HEK293 (cell line): Measurements from ENCODE around the gene MACROH2A1.

Experiments used
- BCL11B ChIP-seq: fragments of 450-650 bp; formaldehyde crosslinking; IDR thresholded peaks from 2 replicates; pipeline ENCODE4 v1.5.1; 2016; ENCODE audit warnings: low read depth, missing biosample characterization, missing genetic modification characterization
- HIC1 ChIP-seq: fragments of 450-650 bp; formaldehyde crosslinking; IDR thresholded peaks from 2 replicates; pipeline ENCODE4 v1.5.1; 2016; ENCODE audit warnings: missing biosample characterization, missing genetic modification characterization
- HOXD13 ChIP-seq: sonication (generic); formaldehyde crosslinking; IDR thresholded peaks from 2 replicates; pipeline ENCODE4 v1.8.0; 2022; ENCODE audit warnings: missing genetic modification reagents, borderline replicate concordance
- KLF10 ChIP-seq: fragments of 450-650 bp; IDR thresholded peaks from 2 replicates; pipeline ENCODE4 v1.5.1; 2018; ENCODE audit warnings: missing biosample characterization, mild to moderate bottlenecking, missing genetic modification characterization
- KLF9 ChIP-seq: fragments of 450-650 bp; formaldehyde crosslinking; IDR thresholded peaks from 2 replicates; pipeline ENCODE4 v1.5.1; 2016; ENCODE audit warnings: missing biosample characterization, missing genetic modification characterization, low read depth
- MYNN ChIP-seq: fragments of 450-650 bp; formaldehyde crosslinking; IDR thresholded peaks from 2 replicates; pipeline ENCODE4 v1.5.1; 2016; ENCODE audit warnings: missing biosample characterization, missing genetic modification characterization, borderline replicate concordance
- PRDM1 ChIP-seq: fragments of 450-650 bp; formaldehyde crosslinking; IDR thresholded peaks from 2 replicates; pipeline ENCODE4; 2016; ENCODE audit warnings: missing biosample characterization, missing genetic modification characterization
- PRDM10 ChIP-seq: fragments of 450-650 bp; formaldehyde crosslinking; IDR thresholded peaks from 2 replicates; pipeline ENCODE4 v1.5.1; 2016; ENCODE audit warnings: missing biosample characterization, missing genetic modification characterization
- REPIN1 ChIP-seq: fragments of 450-650 bp; formaldehyde crosslinking; IDR thresholded peaks from 2 replicates; pipeline ENCODE4 v1.5.1; 2017; ENCODE audit warnings: missing biosample characterization, missing genetic modification characterization, low read depth
- SALL2 ChIP-seq: fragments of 450-650 bp; formaldehyde crosslinking; IDR thresholded peaks from 2 replicates; pipeline ENCODE4 v1.5.0; 2017; ENCODE audit warnings: missing biosample characterization, mild to moderate bottlenecking, missing genetic modification characterization, borderline replicate concordance
- SP7 ChIP-seq: fragments of 450-650 bp; formaldehyde crosslinking; IDR thresholded peaks from 2 replicates; pipeline ENCODE4 v1.5.1; 2016; ENCODE audit warnings: missing biosample characterization, missing genetic modification characterization
- ZBTB7A ChIP-seq: fragments of 450-650 bp; formaldehyde crosslinking; IDR thresholded peaks from 2 replicates; pipeline ENCODE4 v1.5.1; 2016; ENCODE audit warnings: low read depth, missing biosample characterization, missing genetic modification characterization
- ZNF10 ChIP-seq: fragments of 450-650 bp; formaldehyde crosslinking; IDR thresholded peaks from 2 replicates; pipeline ENCODE4 v1.5.1; 2017; ENCODE audit warnings: missing biosample characterization, missing genetic modification characterization
- ZNF132 ChIP-seq: fragments of 450-650 bp; formaldehyde crosslinking; IDR thresholded peaks from 2 replicates; pipeline ENCODE4 v1.5.1; 2017; ENCODE audit warnings: missing biosample characterization, missing genetic modification characterization, borderline replicate concordance
- ZNF175 ChIP-seq: fragments of 450-650 bp; formaldehyde crosslinking; IDR thresholded peaks from 2 replicates; pipeline ENCODE4 v1.5.1; 2016; ENCODE audit warnings: missing biosample characterization, missing genetic modification characterization
- ZNF18 ChIP-seq: fragments of 450-650 bp; formaldehyde crosslinking; IDR thresholded peaks from 2 replicates; pipeline ENCODE4 v1.5.1; 2016; ENCODE audit warnings: missing biosample characterization, missing genetic modification characterization
- ZNF214 ChIP-seq: fragments of 450-650 bp; formaldehyde crosslinking; IDR thresholded peaks from 2 replicates; pipeline ENCODE4 v1.5.1; 2017; ENCODE audit warnings: missing biosample characterization, mild to moderate bottlenecking, missing genetic modification characterization, borderline replicate concordance
- ZNF221 ChIP-seq: fragments of 450-650 bp; formaldehyde crosslinking; IDR thresholded peaks from 2 replicates; pipeline ENCODE4 v1.5.1; 2017; ENCODE audit warnings: missing biosample characterization, missing genetic modification characterization, borderline replicate concordance
- ZNF223 ChIP-seq: fragments of 450-650 bp; formaldehyde crosslinking; IDR thresholded peaks from 2 replicates; pipeline ENCODE4 v1.5.1; 2016; ENCODE audit warnings: missing biosample characterization, missing genetic modification characterization
- ZNF280C ChIP-seq: fragments of 450-650 bp; formaldehyde crosslinking; IDR thresholded peaks from 2 replicates; pipeline ENCODE4 v1.5.1; 2016; ENCODE audit warnings: missing biosample characterization, missing genetic modification characterization
- ZNF302 ChIP-seq: fragments of 450-650 bp; formaldehyde crosslinking; IDR thresholded peaks from 2 replicates; pipeline ENCODE4 v1.5.1; 2016; ENCODE audit warnings: missing biosample characterization, missing genetic modification characterization, low read depth
- ZNF335 ChIP-seq: fragments of 450-650 bp; formaldehyde crosslinking; conservative IDR thresholded peaks from 2 replicates; pipeline ENCODE4 v1.5.1; 2016; ENCODE audit warnings: missing biosample characterization, missing genetic modification characterization
- ZNF510 ChIP-seq: fragments of 450-650 bp; formaldehyde crosslinking; IDR thresholded peaks from 2 replicates; pipeline ENCODE4 v1.5.1; 2018; ENCODE audit warnings: mild to moderate bottlenecking, missing genetic modification characterization, missing biosample characterization; ENCODE audit not compliant: insufficient replicate concordance
- ZNF580 ChIP-seq: fragments of 450-650 bp; formaldehyde crosslinking; IDR thresholded peaks from 2 replicates; pipeline ENCODE4 v1.5.1; 2016; ENCODE audit warnings: missing biosample characterization, missing genetic modification characterization
- ZNF645 ChIP-seq: fragments of 450-650 bp; formaldehyde crosslinking; IDR thresholded peaks from 2 replicates; pipeline ENCODE4; 2016; ENCODE audit warnings: missing biosample characterization, missing genetic modification characterization
- ZNF664 ChIP-seq: fragments of 450-650 bp; formaldehyde crosslinking; IDR thresholded peaks from 2 replicates; pipeline ENCODE4 v1.5.1; 2016; ENCODE audit warnings: missing biosample characterization, missing genetic modification characterization
- ZNF76 ChIP-seq: fragments of 450-650 bp; formaldehyde crosslinking; IDR thresholded peaks from 2 replicates; pipeline ENCODE4; 2016; ENCODE audit warnings: low read depth, missing biosample characterization, missing genetic modification characterization, borderline replicate concordance
- ZSCAN16 ChIP-seq: fragments of 450-650 bp; formaldehyde crosslinking; IDR thresholded peaks from 2 replicates; pipeline ENCODE4 v1.5.1; 2016; ENCODE audit warnings: missing biosample characterization, missing genetic modification characterization

MACROH2A1 gene

GRCh38 chr5:135398855-135399793, at the start of gene MACROH2A1 (continued):
- TF ChIP-seq ZNF280C (tag by site-specific recombination) = no peak
- TF ChIP-seq HOXD13 (CRISPR knock-in tag) = no peak
- TF ChIP-seq ZNF223 = no peak
- TF ChIP-seq ZNF664 (tag by site-specific recombination) = no peak
- TF ChIP-seq REPIN1 = no peak
- TF ChIP-seq ZNF221 (tag by site-specific recombination) = no peak
- peak; percentile 37; the same call in 1 of the 2 replicates for TF ChIP-seq SP7 (tag by site-specific recombination)
- TF ChIP-seq PRDM10 = no peak
- 0 out of 2 replicates have a peak, but pooled peaks have one; percentile 23 for TF ChIP-seq KLF9 (tag by site-specific recombination)
- TF ChIP-seq ZNF580 = no peak
- no peak for TF ChIP-seq ZNF18 (tag by site-specific recombination)
- TF ChIP-seq ZNF335 = peak; percentile 82
- no peak for TF ChIP-seq ZNF302 (tag by site-specific recombination)
- no peak for TF ChIP-seq MYNN (tag by site-specific recombination)
- TF ChIP-seq PRDM1 = no peak
- no peak for TF ChIP-seq ZNF10 (tag by site-specific recombination)
- no peak for TF ChIP-seq BCL11B
- no peak for TF ChIP-seq ZNF645 (tag by site-specific recombination)
- no peak for TF ChIP-seq KLF10 (tag by site-specific recombination)
- TF ChIP-seq ZNF76 (tag by site-specific recombination) = peak; percentile 88
- TF ChIP-seq HIC1 (tag by site-specific recombination) = no peak
- TF ChIP-seq ZNF132 (tag by site-specific recombination) = no peak
- no peak for TF ChIP-seq ZNF510 (tag by site-specific recombination)
- no peak for TF ChIP-seq ZSCAN16 (tag by site-specific recombination)
- TF ChIP-seq ZNF175 (tag by site-specific recombination) = no peak
- no peak for TF ChIP-seq ZBTB7A
- no peak for TF ChIP-seq ZNF214 (tag by site-specific recombination)
- no peak for TF ChIP-seq SALL2 (tag by site-specific recombination)
